Caco-2 (cell line): ENCODE measurements around the gene THOC6. TPM values are rescaled to one million over a fixed set of nuclear protein-coding genes. Genes with fewer than 3 reads are reported as not detected.
"Not testable (repeated sequence)": the region's sequence is repeated elsewhere in the genome, so short reads cannot be mapped to it uniquely, and the experiment has no call there.

Experiments used
- BruUV-seq: library from RNA; stranded (reverse); fragments of 400-500 nt; replicated peaks from 2 replicates; lab custom pipeline; 2021; lab: Mats Ljungman, UMichigan
- CTCF ChIA-PET: fragments of 300-600 bp; sonication (Branson Sonifier 250); formaldehyde crosslinking; loops from one replicate; lab custom pipeline; 2022; ENCODE audit warnings: antibody characterized with exemption; lab: Charles Lee
- POLR2A ChIA-PET: fragments of 300-600 bp; sonication (Branson Sonifier 250); formaldehyde crosslinking; loops from one replicate; lab custom pipeline; 2022; ENCODE audit warnings: antibody characterized with exemption; lab: Charles Lee
- DNase-seq, 2 experiments: peaks; one replicate each; pipeline versions ENCODE4 v3.0.0 to v3.0.0-alpha.2; 2020 to 2022
- H3K27me3 ChIP-seq: replicated peaks from 2 replicates; pipeline ENCODE4 v1.6.0; 2011; ENCODE audit warnings: low read length; ENCODE audit not compliant: control insufficient read depth, insufficient read depth
- H3K36me3 ChIP-seq: 2 replicates; pipeline ENCODE4 v1.5.1; 2011; ENCODE audit warnings: low read length; ENCODE audit not compliant: control insufficient read depth, insufficient read depth
- H3K4me1 ChIP-seq: fragments of 250-450 bp; sonication (Bioruptor Pico); 2 replicates; pipeline ENCODE4 v1.5.1; 2020; ENCODE audit warnings: mild to moderate bottlenecking
- H3K4me3 ChIP-seq: 2 replicates; pipeline ENCODE4 v1.5.1; 2011; ENCODE audit warnings: low read depth, mild to moderate bottlenecking, control low read depth, low read length
- H3K9me3 ChIP-seq: fragments of 250-450 bp; sonication (Bioruptor Pico); 2 replicates; pipeline ENCODE4 v1.5.1; 2020; ENCODE audit warnings: mild to moderate bottlenecking, moderate library complexity
- H3K27ac Mint-ChIP-seq: one replicate; pipeline ENCODE4 v1.8.0; 2022; ENCODE audit warnings: mixed read lengths; ENCODE audit not compliant: unreplicated experiment
- H3K27me3 Mint-ChIP-seq: one replicate; pipeline ENCODE4 v1.8.0; 2022; ENCODE audit warnings: mixed read lengths; ENCODE audit not compliant: insufficient read depth, unreplicated experiment
- H3K36me3 Mint-ChIP-seq: one replicate; pipeline ENCODE4 v1.8.0; 2022; ENCODE audit warnings: mild to moderate bottlenecking, mixed read lengths; ENCODE audit not compliant: insufficient read depth, unreplicated experiment
- H3K4me1 Mint-ChIP-seq: one replicate; pipeline ENCODE4 v1.8.0; 2022; ENCODE audit warnings: low read depth, mixed read lengths; ENCODE audit not compliant: unreplicated experiment
- H3K4me3 Mint-ChIP-seq: one replicate; pipeline ENCODE4 v1.8.0; 2022; ENCODE audit warnings: mild to moderate bottlenecking, moderate library complexity, mixed read lengths; ENCODE audit not compliant: unreplicated experiment
- H3K9me3 Mint-ChIP-seq: one replicate; pipeline ENCODE4 v1.8.0; 2022; ENCODE audit warnings: mixed read lengths; ENCODE audit not compliant: unreplicated experiment
- CTCF ChIP-seq, 2 experiments: fragments of 200-600 bp in 1 of 2; IDR thresholded peaks; 1 replicate in 1 of 2; 2 replicates in 1 of 2; pipeline versions ENCODE4 v1.5.1 to v1.8.0; 2011 to 2022; ENCODE audit warnings: antibody characterized with exemption in 1 of 2, control low read depth in 1 of 2, inconsistent platforms in 1 of 2, low read depth in 1 of 2, low read length in 1 of 2, mild to moderate bottlenecking in 1 of 2, moderate library complexity in 1 of 2; ENCODE audit not compliant: insufficient read depth in 1 of 2, severe bottlenecking in 1 of 2, unreplicated experiment in 1 of 2
- intact Hi-C: fragments of 100-400 bp; cut with micrococcal nuclease; formaldehyde crosslinking; loops from one replicate; pipeline ENCODE4 v1.10.0; 2022; ENCODE audit not compliant: unreplicated experiment
- total RNA-seq: library from RNA; stranded (reverse); gene quantifications from 2 replicates; pipeline ENCODE4 v1.2.3, GENCODE V29; 2022

The THOC6 gene
- total RNA-seq, 1 experiment from 2014 or later: 48.0 TPM

GRCh38 chr16:3054965-3055733, 31.3 kb downstream of the THOC6 start:
- no peaks in the 10 kb centered on the region for H3K9me3 Mint-ChIP-seq
- Histone ChIP-seq H3K27me3 (no peaks in the 10 kb centered on the region), H3K4me1 (peaks cover 7% of the 10 kb centered on the region), H3K9me3 (no peaks in the 10 kb centered on the region), H3K4me3 (no peak overlapping the region), H3K36me3 (no peaks in the 10 kb centered on the region)
- no peak overlapping the region for H3K27ac Mint-ChIP-seq
- TF ChIP-seq CTCF (IDR thresholded peaks at IDR 0.05; ENCODE audit: insufficient read depth in 1 of 2, low read depth in 1 of 2, low read length in 1 of 2, severe bottlenecking in 1 of 2, unreplicated experiment in 1 of 2): no peak
- H3K4me3 Mint-ChIP-seq: no peak overlapping the region
- no TSS peak for BruUV-seq
- no peak for DNase-seq
- POLR2A ChIA-PET: no interaction called here
- intact Hi-C loops: no loop called here
- CTCF ChIA-PET: interaction anchor here (1.1 kb wide), 1 partner anchor 27 kb away, joined by 6 read pairs; no protein-coding TSS in a partner anchor
- no peaks in the 10 kb centered on the region for H3K27me3 Mint-ChIP-seq
- H3K4me1 Mint-ChIP-seq: no peaks in the 10 kb centered on the region
- no peaks in the 10 kb centered on the region for H3K36me3 Mint-ChIP-seq

- H3K9me3 ChIP-seq, H3K27me3 Mint-ChIP-seq, H3K9me3 Mint-ChIP-seq, H3K36me3 ChIP-seq, H3K4me3 ChIP-seq, H3K4me1 Mint-ChIP-seq, DNase-seq, H3K27ac Mint-ChIP-seq, intact Hi-C loops, H3K4me3 Mint-ChIP-seq, H3K36me3 Mint-ChIP-seq, H3K27me3 ChIP-seq, BruUV-seq, POLR2A ChIA-PET: not testable (repeated sequence)
- CTCF ChIA-PET: interaction anchor here (1.1 kb wide), 1 partner anchor 28 kb away, joined by 6 read pairs; no protein-coding TSS in a partner anchor
- peaks cover 13% of the 10 kb centered on the region for H3K4me1 ChIP-seq
Observed at GRCh38 chr16:3055734-3056115, 31.9 kb downstream of the THOC6 start.

- H3K27me3 ChIP-seq: no peaks in the 10 kb centered on the region
- H3K4me1 ChIP-seq: peaks cover 13% of the 10 kb centered on the region
- no peaks in the 10 kb centered on the region for H3K27me3 Mint-ChIP-seq
- intact Hi-C loops: no loop called here
- no peak overlapping the region for H3K4me3 Mint-ChIP-seq
- no peak overlapping the region for H3K4me3 ChIP-seq
- CTCF ChIA-PET: interaction anchor here (1.1 kb wide), 1 partner anchor 28 kb away, joined by 6 read pairs; no protein-coding TSS in a partner anchor
- TF ChIP-seq CTCF (IDR thresholded peaks at IDR 0.05; ENCODE audit: insufficient read depth in 1 of 2, low read depth in 1 of 2, low read length in 1 of 2, severe bottlenecking in 1 of 2, unreplicated experiment in 1 of 2): no peak
- no peaks in the 10 kb centered on the region for H3K9me3 ChIP-seq
- no peaks in the 10 kb centered on the region for H3K9me3 Mint-ChIP-seq
- POLR2A ChIA-PET: no interaction called here
- BruUV-seq: no TSS peak
- H3K4me1 Mint-ChIP-seq: no peaks in the 10 kb centered on the region
- no peak overlapping the region for H3K27ac Mint-ChIP-seq
- H3K36me3 ChIP-seq: no peaks in the 10 kb centered on the region
- no peaks in the 10 kb centered on the region for H3K36me3 Mint-ChIP-seq
- DNase-seq: no peak
Observed at GRCh38 chr16:3056336-3057180, 32.7 kb downstream of the THOC6 start.
